Esophagus (tissue), 2 donors: ENCODE data around the gene SYNE1. TPM values are rescaled to one million over a fixed set of nuclear protein-coding genes. Genes with fewer than 3 reads are reported as not detected.

ENCODE experiments used
- H3K27ac ChIP-seq, 2 donors: one replicate each; pipeline ENCODE4 v1.5.1; 2013; ENCODE audit warnings: low read depth in 2 of 2, mild to moderate bottlenecking in 2 of 2, inconsistent platforms in 1 of 2, low read length in 1 of 2, moderate library complexity in 1 of 2
- H3K27me3 ChIP-seq, 2 donors: one replicate each; pipeline ENCODE4 v1.6.1; 2013; ENCODE audit warnings: low read length in 2 of 2, control low read depth in 1 of 2, mild to moderate bottlenecking in 1 of 2; ENCODE audit not compliant: insufficient read depth in 2 of 2, control insufficient read depth in 1 of 2
- H3K36me3 ChIP-seq, 2 donors: one replicate each; pipeline ENCODE4 v1.6.1; 2013; ENCODE audit warnings: low read length in 1 of 2; ENCODE audit not compliant: control insufficient read depth in 2 of 2, insufficient read depth in 2 of 2
- H3K4me1 ChIP-seq, 2 donors: one replicate each; pipeline ENCODE4 v1.6.1; 2013; ENCODE audit warnings: low read length in 1 of 2; ENCODE audit not compliant: control insufficient read depth in 2 of 2, insufficient read depth in 2 of 2
- H3K4me3 ChIP-seq, 2 donors: one replicate each; pipeline ENCODE4 v1.5.1; 2013; ENCODE audit warnings: low read length in 2 of 2, mild to moderate bottlenecking in 2 of 2, low read depth in 1 of 2, moderate library complexity in 1 of 2
- H3K9me3 ChIP-seq, 2 donors: one replicate each; pipeline ENCODE4 v1.6.1; 2013; ENCODE audit warnings: mild to moderate bottlenecking in 2 of 2, low read depth in 1 of 2, low read length in 1 of 2, moderate library complexity in 1 of 2; ENCODE audit not compliant: control insufficient read depth in 2 of 2, insufficient read depth in 1 of 2
- WGBS, 2 donors: extraction: QIAGEN DNeasy Blood & Tissue Kit; methylation state at CpG; one replicate each; pipeline ENCODE4 v1.1.7; 2013; 5-methylcytosine and 5-hydroxymethylcytosine counted together
- polyA plus RNA-seq, 2 donors: library from polyadenylated mRNA; stranded (reverse); fragments of 200-250 nt; gene quantifications; one replicate each; pipeline ENCODE4 v1.2.3, GENCODE V29; 2013
- donor health status: healthy with polysubstance abuse.
- donor health status: Bipolar disorder and iron deficiency.

SYNE1 gene
- polyA plus RNA-seq, 2 donors = 5.4 to 7.1 TPM

DNA sequence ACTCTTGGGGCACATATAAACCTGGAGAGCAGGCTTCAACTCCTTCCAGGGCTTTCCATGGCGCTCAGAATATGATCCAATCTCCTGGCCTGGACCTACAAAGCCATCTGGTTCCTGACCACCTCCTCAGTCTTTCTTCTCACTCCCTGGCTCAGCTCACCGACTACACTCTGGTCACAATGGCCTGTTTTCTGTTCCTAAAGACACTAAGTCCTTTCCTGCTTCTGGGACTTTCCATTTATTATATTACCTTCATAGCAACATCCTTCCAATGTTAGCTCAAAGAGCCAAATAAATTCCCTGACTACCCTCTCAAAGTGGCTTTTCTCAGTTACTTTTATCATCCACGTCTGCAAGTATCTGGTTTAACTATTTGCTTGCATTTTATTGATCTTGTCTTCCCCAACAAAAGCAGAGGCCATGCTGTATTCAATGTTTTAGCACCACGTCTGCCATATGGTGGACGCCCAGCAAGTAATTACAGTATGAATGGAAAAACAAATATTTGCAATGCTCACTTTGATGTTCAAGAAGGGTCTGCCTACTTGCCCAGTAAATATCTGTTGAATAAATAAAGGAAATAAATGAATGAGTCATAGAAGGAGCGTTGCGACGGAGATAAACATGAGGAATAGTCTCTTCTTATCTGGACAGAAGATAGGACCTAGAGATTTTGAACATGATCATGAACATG is 501.3 kb downstream of the SYNE1 start:
- no peak overlapping the region for H3K27ac ChIP-seq
- no peaks in the 10 kb centered on the region for H3K27me3 ChIP-seq
- peaks cover 11 to 13% of the 10 kb centered on the region in 2 donors for H3K36me3 ChIP-seq
- H3K9me3 ChIP-seq = no peaks in the 10 kb centered on the region
- WGBS, 2 donors = 71 to 84% methylated on average over 8 of the region's 8 CpGs
- no peaks in the 10 kb centered on the region for H3K4me1 ChIP-seq
- H3K4me3 ChIP-seq = no peak overlapping the region

DNA sequence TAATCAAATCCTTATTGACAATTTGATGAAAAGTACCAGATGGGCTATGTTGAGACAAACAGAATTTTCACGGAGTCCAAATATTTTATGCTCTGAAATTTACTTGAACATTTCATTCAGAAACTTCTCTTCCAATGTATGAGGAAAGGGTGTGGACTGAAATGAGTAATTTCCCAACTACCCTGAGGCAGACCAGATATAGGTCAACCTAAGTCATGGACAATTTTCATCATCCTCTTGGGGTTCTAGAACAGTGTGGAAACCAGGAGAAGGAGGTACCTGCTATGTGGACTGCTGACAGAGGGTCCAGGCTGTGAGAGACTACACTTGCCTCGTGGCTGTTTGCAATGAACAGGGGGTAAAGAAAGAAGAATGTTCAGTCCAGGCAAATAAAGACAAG is 506.7 kb downstream of the SYNE1 start:
- WGBS, 2 donors = 59 to 60% methylated on average over 2 of the region's 2 CpGs
- no peaks in the 10 kb centered on the region for H3K4me1 ChIP-seq
- no peaks in the 10 kb centered on the region for H3K27me3 ChIP-seq
- H3K9me3 ChIP-seq = no peaks in the 10 kb centered on the region
- no peak overlapping the region for H3K4me3 ChIP-seq
- no peak overlapping the region for H3K27ac ChIP-seq
- H3K36me3 ChIP-seq = peaks cover 4% of the 10 kb centered on the region in 2 donors

- no peaks in the 10 kb centered on the region for H3K27me3 ChIP-seq
- H3K9me3 ChIP-seq = no peaks in the 10 kb centered on the region
- 71 to 74% methylated on average over 9 of the region's 9 CpGs for WGBS, 2 donors
- peaks cover 3 to 4% of the 10 kb centered on the region in 2 donors for H3K36me3 ChIP-seq
- no peaks in the 10 kb centered on the region for H3K4me1 ChIP-seq
- peak overlapping the region in 1 of 2 donors; percentile 67 for H3K27ac ChIP-seq
- no peak overlapping the region for H3K4me3 ChIP-seq
Measured at GRCh38 chr6:152129691-152130151, 507.4 kb downstream of the SYNE1 start.

DNA sequence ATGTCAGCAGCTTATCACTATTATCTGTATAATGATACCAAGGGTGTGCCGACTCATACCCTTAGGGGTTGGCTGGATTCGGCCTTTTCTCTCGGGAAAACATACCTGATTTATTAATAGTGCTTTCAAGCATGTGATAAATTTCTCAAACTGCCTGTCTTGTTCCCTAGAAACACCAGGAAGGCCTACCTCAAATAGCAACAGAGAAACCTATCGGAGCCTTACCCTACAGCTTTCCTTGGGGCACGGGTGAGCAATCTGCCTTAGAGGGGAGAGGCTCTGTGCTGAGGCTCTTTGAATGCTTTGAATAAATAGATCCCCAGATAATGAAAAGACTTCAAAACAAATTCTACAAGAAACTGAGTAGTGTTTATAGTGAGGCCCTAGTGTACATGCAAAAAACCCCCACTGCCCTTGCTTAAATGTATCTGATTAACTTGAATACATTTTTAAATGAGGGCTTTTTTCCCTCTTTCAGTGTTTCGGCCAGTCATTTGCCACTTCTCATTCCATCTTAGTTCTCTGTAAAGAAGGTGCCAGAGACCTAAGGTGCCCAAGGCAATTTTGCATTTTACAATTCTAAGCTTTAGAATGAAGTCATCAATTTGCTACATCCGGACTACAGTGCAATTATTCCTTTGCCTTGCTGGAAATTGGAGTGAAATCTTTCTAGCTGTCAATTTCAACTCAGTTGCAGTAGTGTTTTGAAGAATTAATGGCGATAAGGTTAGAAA is 509.6 kb downstream of the SYNE1 start:
- H3K4me1 ChIP-seq = no peaks in the 10 kb centered on the region
- no peaks in the 10 kb centered on the region for H3K9me3 ChIP-seq
- no peaks in the 10 kb centered on the region for H3K27me3 ChIP-seq
- H3K4me3 ChIP-seq = no peak overlapping the region
- 71% methylated on average over 8 of the region's 8 CpGs for WGBS, 2 donors
- H3K36me3 ChIP-seq = peaks cover 3 to 4% of the 10 kb centered on the region in 2 donors
- no peak overlapping the region for H3K27ac ChIP-seq

DNA sequence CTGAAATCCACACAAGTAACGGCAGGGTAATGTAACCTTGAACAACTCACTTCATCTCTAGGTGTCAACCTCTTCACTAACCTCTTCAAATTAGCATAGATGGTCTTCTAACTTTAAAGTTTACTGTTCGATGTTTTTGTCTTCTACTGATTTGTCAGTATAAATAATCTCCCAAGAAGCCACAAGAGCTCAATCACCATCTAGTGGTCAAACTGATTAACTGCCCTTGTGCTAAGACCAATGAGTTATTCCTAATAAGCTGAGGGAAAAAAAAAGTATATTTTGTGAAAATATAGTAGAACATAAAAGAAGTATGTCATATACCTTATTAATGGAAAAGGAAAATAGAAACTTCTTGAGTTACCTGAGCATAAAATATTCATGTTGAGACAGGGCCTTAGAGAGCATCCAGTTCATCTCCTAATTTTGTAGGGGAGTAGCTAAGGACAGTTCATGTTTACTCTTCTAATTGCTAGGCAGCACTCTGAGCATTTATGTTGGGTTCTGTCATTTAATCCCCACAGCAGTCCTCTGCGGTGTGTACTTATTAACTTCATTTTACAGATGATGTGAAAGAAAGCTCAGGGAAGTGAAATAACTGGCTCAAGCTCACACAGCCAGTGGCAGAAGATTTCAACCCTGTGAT is 512.6 kb downstream of the SYNE1 start:
- H3K27ac ChIP-seq = no peak overlapping the region
- WGBS, 2 donors = 47 to 49% methylated on average over 3 of the region's 3 CpGs

GRCh38 chr6:152123076-152123475 is 514.1 kb downstream of the SYNE1 start:
- 88 to 89% methylated on average over 3 of the region's 3 CpGs for WGBS, 2 donors
- no peaks in the 10 kb centered on the region for H3K27me3 ChIP-seq
- H3K4me1 ChIP-seq = no peaks in the 10 kb centered on the region
- H3K4me3 ChIP-seq = no peak overlapping the region
- H3K36me3 ChIP-seq = peaks cover 0 to 2% of the 10 kb centered on the region in 2 donors
- no peaks in the 10 kb centered on the region for H3K9me3 ChIP-seq
- no peak overlapping the region for H3K27ac ChIP-seq

More for the DNA sequence above, 512.6 kb downstream of the SYNE1 start:
- Histone ChIP-seq H3K36me3 (peaks cover 0 to 2% of the 10 kb centered on the region in 2 donors), H3K9me3 (no peaks in the 10 kb centered on the region), H3K27me3 (no peaks in the 10 kb centered on the region), H3K4me3 (no peak overlapping the region), H3K4me1 (no peaks in the 10 kb centered on the region)

DNA sequence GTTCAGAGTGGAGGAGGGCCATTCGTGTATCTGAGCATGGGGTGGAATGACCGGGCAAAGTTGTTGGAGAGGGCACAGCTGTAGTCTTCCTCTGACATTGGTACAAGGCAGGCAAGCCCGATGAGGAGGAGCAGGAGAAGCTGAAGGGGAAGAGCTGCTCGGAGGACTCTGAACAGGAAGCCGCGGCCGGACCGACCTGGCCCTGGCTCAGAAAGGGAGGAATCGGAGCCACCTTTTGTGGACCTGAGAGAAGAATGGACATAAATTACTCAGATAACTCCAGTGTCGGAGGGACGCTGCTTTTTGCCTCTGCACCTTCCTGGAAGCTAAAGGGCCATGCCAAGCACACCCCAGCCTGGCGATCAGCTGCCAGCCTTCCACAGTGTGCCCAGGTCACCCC is 514.7 kb downstream of the SYNE1 start:
- no peaks in the 10 kb centered on the region for H3K4me1 ChIP-seq
- H3K36me3 ChIP-seq = peaks cover 0 to 2% of the 10 kb centered on the region in 2 donors
- H3K9me3 ChIP-seq = no peaks in the 10 kb centered on the region
- H3K4me3 ChIP-seq = no peak overlapping the region
- H3K27ac ChIP-seq = no peak overlapping the region
- no peaks in the 10 kb centered on the region for H3K27me3 ChIP-seq
- 90 to 93% methylated on average over 12 of the region's 12 CpGs for WGBS, 2 donors

- Histone ChIP-seq H3K4me1 (no peaks in the 10 kb centered on the region), H3K4me3 (no peak overlapping the region), H3K27me3 (no peaks in the 10 kb centered on the region), H3K27ac (no peak overlapping the region), H3K9me3 (no peaks in the 10 kb centered on the region), H3K36me3 (peaks cover 0 to 2% of the 10 kb centered on the region in 2 donors)
- 56 to 59% methylated on average over 3 of the region's 3 CpGs for WGBS, 2 donors
Measured at GRCh38 chr6:152121910-152122309, 515.3 kb downstream of the SYNE1 start.

DNA sequence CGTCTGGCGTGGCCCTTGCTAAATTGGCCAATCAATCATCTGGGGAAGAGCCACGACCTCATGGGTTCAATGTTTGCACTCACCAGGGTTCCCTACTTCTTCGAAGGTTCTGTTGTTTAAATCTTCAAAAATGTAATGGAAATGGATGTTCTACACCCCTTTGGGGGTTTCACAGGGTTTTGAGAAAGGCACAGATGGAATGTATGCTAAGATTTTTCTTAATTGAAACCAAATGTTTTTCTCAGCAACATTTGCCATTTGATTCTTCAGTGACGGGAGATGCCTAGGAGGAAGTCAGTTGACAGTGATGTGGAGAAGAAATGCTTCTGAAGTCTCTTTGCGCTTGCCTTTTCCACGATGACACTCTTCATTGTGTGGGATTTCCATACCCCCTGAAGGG is 517.3 kb downstream of the SYNE1 start:
- Histone ChIP-seq H3K36me3 (peaks cover 0 to 2% of the 10 kb centered on the region in 2 donors), H3K4me1 (no peaks in the 10 kb centered on the region), H3K4me3 (no peak overlapping the region), H3K9me3 (no peaks in the 10 kb centered on the region), H3K27me3 (no peaks in the 10 kb centered on the region), H3K27ac (no peak overlapping the region)
- 73 to 78% methylated on average over 7 of the region's 7 CpGs for WGBS, 2 donors
